ENCODE results near the gene DEPDC1.

DNA sequence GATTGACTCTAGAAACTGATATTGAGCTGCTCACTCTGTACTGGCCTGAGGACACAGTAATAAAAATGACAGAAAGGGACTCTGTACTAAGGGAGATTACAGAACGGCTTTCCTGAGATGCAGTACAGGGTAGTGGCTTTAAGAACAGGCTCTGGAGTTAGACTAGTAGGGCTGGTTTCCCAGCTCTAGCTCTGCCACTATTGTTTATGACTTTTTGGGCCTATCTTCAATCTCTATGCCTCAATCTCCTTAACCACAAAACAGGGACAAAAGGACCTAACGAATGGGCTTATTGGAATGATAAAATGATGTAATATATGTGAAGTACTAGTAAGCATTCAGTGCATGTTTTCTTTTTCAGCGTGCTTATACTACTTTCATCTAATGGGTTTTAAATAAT lies 1.4 kb downstream of the DEPDC1 start:
- no peak for TF ChIP-seq POLR2AphosphoS5 (IDR thresholded peaks at IDR 0.05; ENCODE audit: low read depth, low read length)
- TF ChIP-seq POLR2A (IDR thresholded peaks at IDR 0.05; ENCODE audit: low read depth, low read length) = no peak
- no peak for TF ChIP-seq TAF1 (IDR thresholded peaks at IDR 0.05; ENCODE audit: borderline replicate concordance, low read depth, low read length)

Data from GM12892 (cell line).